Testis (tissue), 2 donors: Measurements from ENCODE around the gene HOXB7.

ENCODE experiments used
- CTCF ChIP-seq, 3 experiments: fragments of 450-650 bp in 2 of 3; fragments of 200-600 bp in 1 of 3; sonication (generic) in 1 of 3; IDR thresholded peaks; one replicate each; pipeline ENCODE4 v1.5.1; 2016 to 2019; ENCODE audit warnings: antibody characterized with exemption in 3 of 3, mild to moderate bottlenecking in 2 of 3, moderate library complexity in 1 of 3
- POLR2A ChIP-seq: fragments of 450-650 bp; IDR thresholded peaks from one replicate; pipeline ENCODE4 v1.6.1; 2017; ENCODE audit warnings: antibody characterized with exemption, mild to moderate bottlenecking, moderate library complexity

GRCh38 chr17:48636177-48637018, 25.6 kb upstream of the HOXB7 start:
- TF ChIP-seq CTCF (IDR thresholded peaks at IDR 0.05) (peak in 2 of 3 experiments; percentile 47 to 50), POLR2A (no peak)
